Ascending aorta (tissue), 2 donors: ENCODE measurements around the gene LRP10. TPM values are rescaled to one million over a fixed set of nuclear protein-coding genes. Genes with fewer than 3 reads are reported as not detected.
"Not testable (repeated sequence)": the region's sequence is repeated elsewhere in the genome, so short reads cannot be mapped to it uniquely, and the experiment has no call there.

Experiments used
- DNase-seq, 2 donors: peaks; one replicate each; pipeline ENCODE4 v3.0.0-alpha.2; 2019; ENCODE audit warnings: low spot score in 2 of 2
- H3K27ac ChIP-seq, 2 donors: fragments of 200-600 bp; sonication (generic); one replicate each; pipeline ENCODE4 v1.5.1; 2016 to 2017; ENCODE audit warnings: mild to moderate bottlenecking in 1 of 2
- H3K27me3 ChIP-seq: fragments of 200-600 bp; sonication (generic); one replicate; pipeline ENCODE4 v1.5.1; 2017
- H3K36me3 ChIP-seq, 2 donors: fragments of 200-600 bp; sonication (generic); one replicate each; pipeline ENCODE4 v1.5.1; 2016
- H3K4me1 ChIP-seq, 2 donors: fragments of 200-600 bp; sonication (generic); one replicate each; pipeline ENCODE4 v1.5.1; 2016 to 2017; ENCODE audit warnings: mild to moderate bottlenecking in 1 of 2
- H3K4me3 ChIP-seq, 2 donors: fragments of 200-600 bp; sonication (generic); one replicate each; pipeline ENCODE4 v1.5.1; 2016 to 2017; ENCODE audit warnings: mild to moderate bottlenecking in 1 of 2
- H3K9me3 ChIP-seq, 2 donors: fragments of 200-600 bp; sonication (generic); one replicate each; pipeline ENCODE4 v1.5.1; 2016
- intact Hi-C: fragments of 100-400 bp; cut with DNase I; formaldehyde crosslinking; loops from one replicate; pipeline ENCODE4 v1.15.1; 2023
- total RNA-seq: library from RNA; depleted of rRNA; stranded (reverse); fragments of >200 nt; gene quantifications from one replicate; pipeline ENCODE4 v1.1.0, GENCODE V29; 2016
- TF ChIP-seq, protein P1 (sequence below), 3 experiments: fragments of 200-600 bp in 2 of 3; fragments of 450-650 bp in 1 of 3; sonication (generic) in 2 of 3; IDR thresholded peaks; one replicate each; pipeline ENCODE4 v1.5.1; 2016 to 2019; ENCODE audit warnings: antibody characterized with exemption in 3 of 3, mild to moderate bottlenecking in 1 of 3, moderate library complexity in 1 of 3

LRP10 gene, protein sequence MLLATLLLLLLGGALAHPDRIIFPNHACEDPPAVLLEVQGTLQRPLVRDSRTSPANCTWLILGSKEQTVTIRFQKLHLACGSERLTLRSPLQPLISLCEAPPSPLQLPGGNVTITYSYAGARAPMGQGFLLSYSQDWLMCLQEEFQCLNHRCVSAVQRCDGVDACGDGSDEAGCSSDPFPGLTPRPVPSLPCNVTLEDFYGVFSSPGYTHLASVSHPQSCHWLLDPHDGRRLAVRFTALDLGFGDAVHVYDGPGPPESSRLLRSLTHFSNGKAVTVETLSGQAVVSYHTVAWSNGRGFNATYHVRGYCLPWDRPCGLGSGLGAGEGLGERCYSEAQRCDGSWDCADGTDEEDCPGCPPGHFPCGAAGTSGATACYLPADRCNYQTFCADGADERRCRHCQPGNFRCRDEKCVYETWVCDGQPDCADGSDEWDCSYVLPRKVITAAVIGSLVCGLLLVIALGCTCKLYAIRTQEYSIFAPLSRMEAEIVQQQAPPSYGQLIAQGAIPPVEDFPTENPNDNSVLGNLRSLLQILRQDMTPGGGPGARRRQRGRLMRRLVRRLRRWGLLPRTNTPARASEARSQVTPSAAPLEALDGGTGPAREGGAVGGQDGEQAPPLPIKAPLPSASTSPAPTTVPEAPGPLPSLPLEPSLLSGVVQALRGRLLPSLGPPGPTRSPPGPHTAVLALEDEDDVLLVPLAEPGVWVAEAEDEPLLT
- 214 TPM for total RNA-seq

DNA sequence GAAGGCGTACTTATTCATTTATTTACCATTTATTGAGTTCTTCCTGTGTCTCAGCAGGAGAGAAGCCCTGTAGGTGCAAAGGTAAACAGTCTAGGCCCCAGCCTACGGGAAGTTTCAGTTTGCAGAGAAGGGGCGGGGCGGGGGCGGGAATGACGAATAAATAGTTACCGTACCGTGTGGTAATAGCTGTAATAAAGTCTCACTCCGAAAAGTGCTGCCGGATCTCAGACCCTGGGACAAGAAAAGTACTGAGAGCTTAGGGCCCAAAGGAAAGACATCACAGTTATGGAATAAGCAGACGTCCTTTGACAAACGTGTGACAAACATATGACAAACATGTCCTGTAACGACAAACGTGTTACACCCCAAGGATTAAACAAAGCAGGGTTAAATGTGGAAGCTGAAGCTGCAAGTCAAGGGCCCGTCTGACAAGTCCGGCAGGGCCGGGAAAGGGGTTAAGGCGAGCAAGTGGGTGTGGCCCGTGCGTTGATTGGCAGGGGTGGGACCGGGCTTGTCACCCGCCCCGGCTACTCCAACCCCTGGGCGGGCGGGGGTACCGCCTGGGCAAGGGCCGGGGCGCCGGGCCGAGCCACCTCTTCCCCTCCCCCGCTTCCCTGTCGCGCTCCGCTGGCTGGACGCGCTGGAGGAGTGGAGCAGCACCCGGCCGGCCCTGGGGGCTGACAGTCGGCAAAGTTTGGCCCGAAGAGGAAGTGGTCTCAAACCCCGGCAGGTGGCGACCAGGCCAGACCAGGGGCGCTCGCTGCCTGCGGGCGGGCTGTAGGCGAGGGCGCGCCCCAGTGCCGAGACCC, at the start of gene LRP10:
Gene LRP10, plus strand, starts transcription at position 517 of the 809 bp plus-strand sequence. CDS start 564 bp downstream, outside the sequence.
- Histone ChIP-seq H3K4me1 (peaks cover 12 to 24% of the 10 kb centered on the region in 2 donors), H3K9me3 (no peaks in the 10 kb centered on the region), H3K27ac (peak within 1 kb of the TSS; percentile 99 to 100), H3K36me3 (peaks cover 32% of the 10 kb centered on the region in 2 donors), H3K27me3 (no peaks in the 10 kb centered on the region), H3K4me3 (peak within 1 kb of the TSS; percentile 95 to 100)
- intact Hi-C loops: loop anchor here (1.0 to 5.0 kb wide), 9 partner anchors 15 to 1496 kb away; partner anchors contain the start of genes ACIN1, C14orf119, MMP14 and NFATC4
- DNase-seq: peak; percentile 74 to 97
- TF ChIP-seq, protein P1, sequence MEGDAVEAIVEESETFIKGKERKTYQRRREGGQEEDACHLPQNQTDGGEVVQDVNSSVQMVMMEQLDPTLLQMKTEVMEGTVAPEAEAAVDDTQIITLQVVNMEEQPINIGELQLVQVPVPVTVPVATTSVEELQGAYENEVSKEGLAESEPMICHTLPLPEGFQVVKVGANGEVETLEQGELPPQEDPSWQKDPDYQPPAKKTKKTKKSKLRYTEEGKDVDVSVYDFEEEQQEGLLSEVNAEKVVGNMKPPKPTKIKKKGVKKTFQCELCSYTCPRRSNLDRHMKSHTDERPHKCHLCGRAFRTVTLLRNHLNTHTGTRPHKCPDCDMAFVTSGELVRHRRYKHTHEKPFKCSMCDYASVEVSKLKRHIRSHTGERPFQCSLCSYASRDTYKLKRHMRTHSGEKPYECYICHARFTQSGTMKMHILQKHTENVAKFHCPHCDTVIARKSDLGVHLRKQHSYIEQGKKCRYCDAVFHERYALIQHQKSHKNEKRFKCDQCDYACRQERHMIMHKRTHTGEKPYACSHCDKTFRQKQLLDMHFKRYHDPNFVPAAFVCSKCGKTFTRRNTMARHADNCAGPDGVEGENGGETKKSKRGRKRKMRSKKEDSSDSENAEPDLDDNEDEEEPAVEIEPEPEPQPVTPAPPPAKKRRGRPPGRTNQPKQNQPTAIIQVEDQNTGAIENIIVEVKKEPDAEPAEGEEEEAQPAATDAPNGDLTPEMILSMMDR (IDR thresholded peaks at IDR 0.05): peak in 1 of 3 experiments; percentile 4

DNA sequence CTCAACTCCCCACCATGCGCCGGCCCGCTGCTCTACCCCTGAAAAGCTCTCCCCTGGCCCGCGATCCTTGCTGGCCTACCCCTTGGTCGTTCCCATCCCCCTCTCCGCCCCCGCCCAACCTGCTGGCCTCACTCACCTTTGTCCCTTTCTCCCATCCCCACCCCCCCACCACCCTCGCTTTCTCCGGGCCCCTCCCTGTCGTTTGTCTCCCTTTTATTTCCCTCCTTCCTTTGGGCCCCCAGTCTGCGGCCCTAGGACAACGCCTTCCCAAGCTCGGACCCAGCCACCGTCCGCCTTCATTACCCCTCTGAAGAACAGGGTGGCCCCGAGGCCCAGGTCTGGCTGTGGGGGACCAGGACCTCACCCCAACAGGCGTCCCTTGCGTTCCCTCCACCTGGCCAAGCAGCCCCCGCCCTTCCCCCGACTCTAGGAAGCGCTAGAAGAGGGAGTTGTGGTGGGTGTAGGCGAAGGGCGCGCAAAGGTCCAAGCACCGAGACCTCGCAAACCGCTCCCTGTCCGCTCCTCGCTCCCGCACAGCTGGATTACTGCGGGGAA, 49.4 kb upstream of the LRP10 start:
- Histone ChIP-seq H3K27me3 (no peaks in the 10 kb centered on the region), H3K4me1 (peaks cover 6 to 48% of the 10 kb centered on the region in 2 donors), H3K4me3 (peak overlapping the region; percentile 66 to 70), H3K9me3 (no peaks in the 10 kb centered on the region), H3K27ac (peak overlapping the region; percentile 77 to 79), H3K36me3 (no peaks in the 10 kb centered on the region)
- TF ChIP-seq, protein P1 (IDR thresholded peaks at IDR 0.05): no peak
- intact Hi-C loops: loop anchor here (1.0 to 2.0 kb wide), 5 partner anchors 15 to 265 kb away; partner anchors contain the start of genes MMP14 and OXA1L
- DNase-seq: no peak

DNA sequence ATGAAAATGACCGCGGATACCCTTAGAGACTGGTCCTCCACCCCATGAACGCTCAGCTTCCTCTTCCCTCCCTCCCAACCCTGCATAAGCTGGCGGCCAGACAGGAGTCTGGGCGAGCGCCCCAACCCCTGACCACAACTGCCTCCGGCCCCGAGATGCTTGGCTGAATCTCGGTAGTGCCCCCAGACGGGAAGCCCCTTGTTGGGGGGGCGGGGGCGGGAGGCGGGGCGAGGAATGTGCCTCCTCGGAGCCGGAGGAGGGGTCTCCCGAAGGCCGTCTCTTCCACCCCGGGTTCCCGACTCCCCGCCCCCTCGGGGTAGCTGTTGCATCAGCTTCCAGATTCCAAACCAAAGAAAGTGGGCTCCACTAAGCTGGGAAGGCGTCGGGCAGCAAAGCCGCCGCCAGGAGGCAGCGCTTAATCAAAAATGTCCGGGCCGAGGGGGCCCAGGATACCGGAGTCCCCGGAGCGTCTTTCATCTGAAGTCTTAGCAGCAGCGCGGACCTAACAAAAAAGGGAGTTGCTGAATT, 48.9 kb upstream of the LRP10 start:
- Histone ChIP-seq H3K9me3 (no peaks in the 10 kb centered on the region), H3K4me3 (peak overlapping the region; percentile 66 to 70), H3K36me3 (no peaks in the 10 kb centered on the region), H3K27ac (peak overlapping the region; percentile 77 to 79), H3K27me3 (no peaks in the 10 kb centered on the region), H3K4me1 (peaks cover 6 to 42% of the 10 kb centered on the region in 2 donors)
- intact Hi-C loops: loop anchor here (1.0 to 2.0 kb wide), 5 partner anchors 14 to 266 kb away; partner anchors contain the start of genes MMP14 and OXA1L
- TF ChIP-seq, protein P1 (IDR thresholded peaks at IDR 0.05): peak; percentile 68 to 92 (median 90)
- DNase-seq: peak in 1 of 2 donors; percentile 90

DNA sequence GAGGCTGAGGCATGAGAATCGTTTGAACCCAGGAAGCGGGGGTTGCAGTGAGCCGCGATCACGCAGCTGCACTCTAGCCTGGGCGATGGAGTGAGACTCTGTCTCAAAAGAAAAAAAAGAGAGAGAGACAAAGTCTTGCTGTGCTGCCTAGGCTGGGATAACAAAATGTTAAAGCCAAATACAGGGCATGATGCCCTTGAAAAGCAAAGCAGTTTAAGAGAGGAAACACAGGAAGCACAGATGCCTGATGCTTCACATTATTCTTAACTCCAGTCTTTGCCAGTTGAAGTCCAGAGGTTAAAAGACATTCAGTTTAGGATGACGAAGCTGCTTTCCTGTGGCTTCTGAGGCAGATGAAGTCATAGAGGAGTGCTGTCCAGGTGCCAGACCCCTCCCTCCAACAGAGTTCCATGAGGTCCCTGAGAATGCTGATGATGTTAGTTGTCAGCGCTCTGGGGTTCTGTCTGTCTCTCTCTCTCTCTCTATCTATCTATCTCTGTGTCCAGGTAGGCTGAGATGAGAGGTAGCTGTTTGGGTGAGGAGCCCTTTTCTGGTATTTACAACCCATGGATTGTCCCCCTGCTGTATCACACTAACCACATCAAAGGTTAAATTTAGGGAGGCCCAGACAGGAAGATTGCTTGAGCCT, 46.7 kb upstream of the LRP10 start:
- no peak overlapping the region for H3K27ac ChIP-seq
- intact Hi-C loops: no loop called here
- no peak for DNase-seq
- H3K4me1 ChIP-seq: peaks cover 0 to 20% of the 10 kb centered on the region in 2 donors
- H3K4me3 ChIP-seq: no peak overlapping the region
- H3K9me3 ChIP-seq: no peaks in the 10 kb centered on the region
- no peaks in the 10 kb centered on the region for H3K36me3 ChIP-seq
- no peaks in the 10 kb centered on the region for H3K27me3 ChIP-seq
- TF ChIP-seq, protein P1 (IDR thresholded peaks at IDR 0.05): no peak

DNA sequence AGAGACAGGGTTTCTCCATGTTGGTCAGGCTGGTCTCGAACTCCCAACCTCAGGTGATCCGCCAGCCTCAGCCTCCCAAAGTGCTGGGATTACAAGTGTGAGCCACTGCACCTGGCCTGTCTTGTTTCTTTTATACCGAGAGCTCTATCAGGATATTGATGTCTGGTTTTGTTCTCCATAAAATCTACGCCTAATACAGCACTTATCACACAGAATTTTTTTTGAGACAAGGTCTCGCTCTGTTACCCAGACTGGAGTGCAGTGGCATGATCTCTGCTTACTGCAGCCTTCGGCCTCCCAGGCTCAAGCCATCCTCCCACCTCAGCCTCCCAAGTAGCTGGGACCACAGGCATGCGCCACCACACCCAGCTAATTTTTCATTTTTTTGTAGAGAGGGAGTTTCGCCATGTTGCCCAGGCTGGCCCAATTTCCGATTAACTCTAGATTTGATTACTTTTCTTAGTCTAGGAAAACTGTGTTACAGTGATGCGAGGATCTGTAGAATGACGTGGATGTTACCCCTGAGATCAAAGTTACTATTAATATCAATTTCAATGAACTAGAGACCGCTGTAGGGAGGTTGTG, 42.4 kb upstream of the LRP10 start:
- peaks cover 9 to 13% of the 10 kb centered on the region in 2 donors for H3K36me3 ChIP-seq
- DNase-seq, H3K27me3 ChIP-seq, H3K9me3 ChIP-seq, intact Hi-C loops: not testable (repeated sequence)
- peak overlapping the region; percentile 83 to 98 for H3K4me3 ChIP-seq
- H3K27ac ChIP-seq: peak overlapping the region; percentile 61 to 81
- peaks cover 0 to 12% of the 10 kb centered on the region in 2 donors for H3K4me1 ChIP-seq
